Tibial nerve (tissue), 4 donors: Measurements from ENCODE around the gene HDAC6.

ENCODE experiments used
- EP300 ChIP-seq, 2 donors: sonication (generic); formaldehyde crosslinking; IDR thresholded peaks; one replicate each; pipeline ENCODE4 v1.6.1; 2017; ENCODE audit warnings: antibody characterized with exemption in 2 of 2, mild to moderate bottlenecking in 1 of 2
- POLR2A ChIP-seq, 2 donors: fragments of 450-650 bp; IDR thresholded peaks; one replicate each; pipeline ENCODE4 v1.6.1; 2017; ENCODE audit warnings: antibody characterized with exemption in 2 of 2, mild to moderate bottlenecking in 2 of 2, moderate library complexity in 2 of 2
- TF ChIP-seq, protein P1 (sequence below), 5 experiments: fragments of 200-600 bp in 3 of 5; fragments of 450-650 bp in 2 of 5; sonication (generic) in 3 of 5; IDR thresholded peaks; one replicate each; pipeline ENCODE4 v1.5.1; 2016 to 2019; ENCODE audit warnings: antibody characterized with exemption in 5 of 5, mild to moderate bottlenecking in 3 of 5, moderate library complexity in 2 of 5

DNA sequence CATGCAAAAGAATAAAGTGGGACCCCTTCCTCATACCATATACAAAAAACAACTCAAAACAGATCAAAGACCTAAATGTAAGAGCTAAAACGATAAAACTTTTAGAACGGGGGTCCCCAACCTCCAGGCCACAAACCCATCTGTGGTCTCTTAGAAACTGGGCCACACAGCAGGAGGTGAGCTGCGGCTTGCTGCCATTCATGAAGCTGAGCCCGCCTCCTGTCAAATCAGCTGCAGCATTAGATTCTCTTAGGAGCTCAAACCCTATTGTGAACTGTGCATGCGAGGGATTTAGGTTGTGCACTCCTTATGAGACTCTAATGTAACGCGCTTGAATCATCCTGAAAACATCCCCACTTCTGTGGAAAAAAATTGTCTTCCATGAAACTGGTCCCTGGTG, 22.5 kb upstream of the HDAC6 start:
- TF ChIP-seq POLR2A (IDR thresholded peaks at IDR 0.05) (no peak), EP300 (IDR thresholded peaks at IDR 0.05) (no peak)
- TF ChIP-seq, protein P1, sequence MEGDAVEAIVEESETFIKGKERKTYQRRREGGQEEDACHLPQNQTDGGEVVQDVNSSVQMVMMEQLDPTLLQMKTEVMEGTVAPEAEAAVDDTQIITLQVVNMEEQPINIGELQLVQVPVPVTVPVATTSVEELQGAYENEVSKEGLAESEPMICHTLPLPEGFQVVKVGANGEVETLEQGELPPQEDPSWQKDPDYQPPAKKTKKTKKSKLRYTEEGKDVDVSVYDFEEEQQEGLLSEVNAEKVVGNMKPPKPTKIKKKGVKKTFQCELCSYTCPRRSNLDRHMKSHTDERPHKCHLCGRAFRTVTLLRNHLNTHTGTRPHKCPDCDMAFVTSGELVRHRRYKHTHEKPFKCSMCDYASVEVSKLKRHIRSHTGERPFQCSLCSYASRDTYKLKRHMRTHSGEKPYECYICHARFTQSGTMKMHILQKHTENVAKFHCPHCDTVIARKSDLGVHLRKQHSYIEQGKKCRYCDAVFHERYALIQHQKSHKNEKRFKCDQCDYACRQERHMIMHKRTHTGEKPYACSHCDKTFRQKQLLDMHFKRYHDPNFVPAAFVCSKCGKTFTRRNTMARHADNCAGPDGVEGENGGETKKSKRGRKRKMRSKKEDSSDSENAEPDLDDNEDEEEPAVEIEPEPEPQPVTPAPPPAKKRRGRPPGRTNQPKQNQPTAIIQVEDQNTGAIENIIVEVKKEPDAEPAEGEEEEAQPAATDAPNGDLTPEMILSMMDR (IDR thresholded peaks at IDR 0.05), result no peak
